ENCODE data around the gene PAX7. TPM values are rescaled to one million over a fixed set of nuclear protein-coding genes. Genes with fewer than 3 reads are reported as not detected.

Gene PAX7
- total RNA-seq, 6 experiments from 2014 or later, result not detected

- DNase-seq (no peak), ATAC-seq (peak in 1 of 4 donors; percentile 35)
- TF ChIP-seq POLR2A (IDR thresholded peaks at IDR 0.05) (no peak), CTCF (IDR thresholded peaks at IDR 0.05) (no peak)
- Histone ChIP-seq H3K4me1 (no peaks in the 10 kb centered on the region), H3K36me3 (no peaks in the 10 kb centered on the region), H3K4me3 (no peak overlapping the region), H3K27me3 (peaks cover 0 to 29% of the 10 kb centered on the region in 2 donors), H3K9me3 (no peaks in the 10 kb centered on the region), H3K27ac (no peak overlapping the region)
- 4% methylated on average over 31 of the region's 73 CpGs for WGBS (ENCODE audit: insufficient coverage, low coverage, low lambda C conversion rate, missing lambda C conversion rate)
- intact Hi-C loops (cut with DNase I), result no loop called here
Measured at GRCh38 chr1:18643154-18644012, 12.7 kb downstream of the PAX7 start.

DNA sequence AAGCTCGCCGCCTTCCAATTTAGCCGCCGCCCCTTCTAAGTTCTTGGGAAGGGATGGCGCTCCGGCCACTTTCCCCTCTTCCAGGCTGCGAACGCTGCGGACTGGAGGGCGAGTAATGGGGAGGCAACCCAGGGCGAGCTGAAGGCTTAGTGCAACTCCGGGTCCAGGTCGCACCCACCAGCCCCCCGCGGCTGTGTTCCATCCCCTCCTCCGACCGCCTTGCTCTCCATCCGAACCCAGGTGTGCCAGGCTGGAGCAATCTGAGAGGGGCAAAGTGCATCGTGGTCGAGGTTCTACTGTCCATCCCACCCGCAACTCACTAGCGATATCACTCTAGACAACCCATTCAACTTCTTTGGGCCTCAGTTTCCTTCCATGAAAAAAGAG is 13.4 kb downstream of the PAX7 start:
- ATAC-seq (no peak), DNase-seq (no peak)
- 0% methylated on average over 4 of the region's 22 CpGs for WGBS (ENCODE audit: insufficient coverage, low coverage, low lambda C conversion rate, missing lambda C conversion rate)
- H3K36me3 ChIP-seq, result no peaks in the 10 kb centered on the region
- no peaks in the 10 kb centered on the region for H3K9me3 ChIP-seq
- peaks cover 0 to 29% of the 10 kb centered on the region in 2 donors for H3K27me3 ChIP-seq
- intact Hi-C loops (cut with DNase I), result no loop called here
- TF ChIP-seq CTCF (IDR thresholded peaks at IDR 0.05) (no peak), POLR2A (IDR thresholded peaks at IDR 0.05) (no peak)
- no peak overlapping the region for H3K27ac ChIP-seq
- no peak overlapping the region for H3K4me3 ChIP-seq
- H3K4me1 ChIP-seq, result no peaks in the 10 kb centered on the region

DNA sequence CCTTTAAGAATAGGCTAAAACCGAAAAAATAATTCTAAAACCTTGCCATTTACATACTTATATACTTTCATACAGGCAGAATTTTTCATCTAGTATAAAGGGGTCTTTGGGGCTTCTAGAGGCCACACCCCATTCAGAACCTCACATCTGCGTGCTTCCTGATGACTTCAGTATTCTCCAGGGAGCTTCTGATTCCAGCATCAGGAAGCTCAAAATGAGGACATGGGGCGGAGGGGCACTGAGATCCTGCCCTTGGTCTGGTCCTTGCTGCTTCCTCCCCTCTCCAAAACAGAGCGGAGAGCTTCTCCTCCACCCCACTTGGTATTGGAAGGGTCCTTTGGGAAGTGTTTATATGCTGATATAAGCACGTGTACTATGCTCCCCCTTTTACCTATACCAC is 13.8 kb downstream of the PAX7 start:
- intact Hi-C loops (cut with DNase I), result no loop called here
- DNase-seq (no peak), ATAC-seq (no peak)
- no peak overlapping the region for H3K27ac ChIP-seq
- no peak overlapping the region for H3K4me3 ChIP-seq
- H3K9me3 ChIP-seq, result no peaks in the 10 kb centered on the region
- no peaks in the 10 kb centered on the region for H3K36me3 ChIP-seq
- WGBS (ENCODE audit: insufficient coverage, low coverage, low lambda C conversion rate, missing lambda C conversion rate), result 6% methylated on average over 5 of the region's 5 CpGs
- TF ChIP-seq CTCF (IDR thresholded peaks at IDR 0.05) (no peak), POLR2A (IDR thresholded peaks at IDR 0.05) (no peak)
- no peaks in the 10 kb centered on the region for H3K4me1 ChIP-seq
- H3K27me3 ChIP-seq, result peaks cover 0 to 29% of the 10 kb centered on the region in 2 donors

DNA sequence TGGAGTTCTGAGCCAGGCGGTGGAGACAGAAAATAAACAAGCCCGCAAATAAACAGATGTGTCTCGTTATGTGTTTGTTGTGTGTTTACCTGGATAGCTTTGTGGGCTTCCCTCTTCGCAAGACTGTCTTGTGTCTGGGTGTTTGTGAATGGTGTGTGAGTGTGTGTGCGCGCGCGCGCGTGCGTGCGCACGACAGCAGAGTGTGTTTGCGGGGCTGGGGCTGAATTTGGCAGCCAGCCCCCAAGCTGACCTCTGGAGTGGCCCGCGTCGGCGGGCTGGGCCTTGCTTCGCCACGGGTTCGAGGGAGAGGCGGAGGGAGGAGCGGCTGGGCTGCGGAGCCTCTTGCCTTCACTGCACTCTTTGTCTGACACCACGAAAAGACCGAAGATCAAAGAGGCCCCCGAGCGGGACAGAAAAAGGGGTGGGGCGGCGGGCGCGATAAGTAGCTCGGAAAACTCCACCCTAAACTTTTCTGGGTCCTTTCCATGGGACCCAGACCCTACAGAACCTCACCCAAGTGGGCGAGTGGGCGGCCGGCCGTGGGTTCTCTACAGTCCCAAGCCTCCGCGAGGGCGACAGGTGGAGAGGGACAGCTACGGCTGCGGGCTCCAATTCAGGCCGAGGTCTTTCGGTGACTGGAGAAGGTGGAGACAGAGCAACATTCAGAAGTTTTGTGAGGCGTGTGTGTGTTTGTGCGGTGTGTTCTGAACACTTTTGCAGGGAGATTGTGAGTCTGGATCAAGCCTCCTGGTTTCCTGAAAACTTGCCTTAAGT is 14.5 kb downstream of the PAX7 start:
- WGBS (ENCODE audit: insufficient coverage, low coverage, low lambda C conversion rate, missing lambda C conversion rate), result 2% methylated on average over 20 of the region's 46 CpGs

More for the DNA sequence above, 14.5 kb downstream of the PAX7 start:
- Histone ChIP-seq H3K36me3 (no peaks in the 10 kb centered on the region), H3K4me3 (no peak overlapping the region), H3K27ac (no peak overlapping the region), H3K4me1 (no peaks in the 10 kb centered on the region), H3K27me3 (peaks cover 0 to 29% of the 10 kb centered on the region in 2 donors), H3K9me3 (no peaks in the 10 kb centered on the region)
- intact Hi-C loops (cut with DNase I), result no loop called here
- ATAC-seq, result no peak
- TF ChIP-seq POLR2A (IDR thresholded peaks at IDR 0.05) (no peak), CTCF (IDR thresholded peaks at IDR 0.05) (no peak)
- DNase-seq, result no peak
